AG09319 (cell line): ENCODE measurements around the gene CCDC148.

Experiments used
- DNase-seq: peaks from one replicate; pipeline ENCODE4 v3.0.0-alpha.2; 2010; ENCODE audit warnings: low read depth; ENCODE audit errors: extremely low read depth
- CTCF ChIP-seq: IDR thresholded peaks from 2 replicates; pipeline ENCODE4 v1.5.1; 2011; ENCODE audit warnings: low read depth, mild to moderate bottlenecking, inconsistent platforms, low read length, moderate library complexity

The CCDC148 gene

GRCh38 chr2:158412206-158412605 lies 44.3 kb downstream of the CCDC148 start:
- no peak for DNase-seq
- no peak for TF ChIP-seq CTCF

GRCh38 chr2:158411748-158412147 lies 44.8 kb downstream of the CCDC148 start:
- TF ChIP-seq CTCF: no peak
- DNase-seq: no peak

GRCh38 chr2:158410132-158410531 lies 46.4 kb downstream of the CCDC148 start:
- no peak for TF ChIP-seq CTCF
- no peak for DNase-seq

- no peak for DNase-seq
- no peak for TF ChIP-seq CTCF
Measured at GRCh38 chr2:158407031-158407430, 49.5 kb downstream of the CCDC148 start.

- no peak for DNase-seq
- no peak for TF ChIP-seq CTCF
Measured at GRCh38 chr2:158405341-158405740, 51.2 kb downstream of the CCDC148 start.

GRCh38 chr2:158403237-158403636 lies 53.3 kb downstream of the CCDC148 start:
- TF ChIP-seq CTCF: no peak
- DNase-seq: no peak

- no peak for DNase-seq
- TF ChIP-seq CTCF: no peak
Measured at GRCh38 chr2:158402665-158403064, 53.9 kb downstream of the CCDC148 start.
